ENCODE data around the gene KDM2A.

Gene KDM2A

GRCh38 chr11:67118801-67119584 is at the start of gene KDM2A:
TSS of gene KDM2A (plus strand) at chr11:67119263. CDS start at chr11:67121317, 2,054 bp downstream.
- H3K4me1 ChIP-seq: no peaks in the 10 kb centered on the region
- no peak for TF ChIP-seq CTCF (IDR thresholded peaks at IDR 0.05)
- H3K4me3 ChIP-seq (ENCODE audit: low read depth, low read length): peak within 1 kb of the TSS; percentile 73
- peak within 1 kb of the TSS; percentile 77 for H3K27ac ChIP-seq
- H3K9me3 ChIP-seq (ENCODE audit: control insufficient read depth, low read length): no peaks in the 10 kb centered on the region
- H2AFZ ChIP-seq: peak within 1 kb of the TSS; percentile 80
- peak within 1 kb of the TSS; percentile 79 for H3K4me2 ChIP-seq (ENCODE audit: low read length)
- H3K79me2 ChIP-seq: peaks cover 11% of the 10 kb centered on the region
- H3K27me3 ChIP-seq (ENCODE audit: control insufficient read depth, insufficient read depth, low read length): no peaks in the 10 kb centered on the region
- peak within 1 kb of the TSS; percentile 46 for H3K9ac ChIP-seq
- no peaks in the 10 kb centered on the region for H3K36me3 ChIP-seq (ENCODE audit: control insufficient read depth, insufficient read depth, low read length)

GRCh38 chr11:67071420-67072284 is 47.4 kb upstream of the KDM2A start:
- Histone ChIP-seq H3K4me2 (ENCODE audit: low read length) (no peak overlapping the region), H3K27me3 (ENCODE audit: control insufficient read depth, insufficient read depth, low read length) (no peaks in the 10 kb centered on the region), H3K36me3 (ENCODE audit: control insufficient read depth, insufficient read depth, low read length) (no peaks in the 10 kb centered on the region), H3K9me3 (ENCODE audit: control insufficient read depth, low read length) (no peaks in the 10 kb centered on the region), H3K27ac (no peak overlapping the region), H3K79me2 (no peaks in the 10 kb centered on the region), H3K4me1 (no peaks in the 10 kb centered on the region), H2AFZ (no peak overlapping the region), H3K9ac (no peak overlapping the region), H3K4me3 (ENCODE audit: low read depth, low read length) (peak overlapping the region; percentile 27)
- peak; percentile 68 for TF ChIP-seq CTCF (IDR thresholded peaks at IDR 0.05)

GRCh38 chr11:67072295-67072694 is 46.8 kb upstream of the KDM2A start:
- no peak overlapping the region for H2AFZ ChIP-seq
- TF ChIP-seq CTCF (IDR thresholded peaks at IDR 0.05): no peak
- H3K4me1 ChIP-seq: no peaks in the 10 kb centered on the region
- H3K79me2 ChIP-seq: no peaks in the 10 kb centered on the region
- no peak overlapping the region for H3K27ac ChIP-seq
- no peaks in the 10 kb centered on the region for H3K27me3 ChIP-seq (ENCODE audit: control insufficient read depth, insufficient read depth, low read length)
- H3K9ac ChIP-seq: no peak overlapping the region
- H3K4me3 ChIP-seq (ENCODE audit: low read depth, low read length): no peak overlapping the region
- H3K9me3 ChIP-seq (ENCODE audit: control insufficient read depth, low read length): no peaks in the 10 kb centered on the region
- H3K36me3 ChIP-seq (ENCODE audit: control insufficient read depth, insufficient read depth, low read length): no peaks in the 10 kb centered on the region
- H3K4me2 ChIP-seq (ENCODE audit: low read length): no peak overlapping the region

GRCh38 chr11:67073908-67074307 is 45.2 kb upstream of the KDM2A start:
- no peaks in the 10 kb centered on the region for H3K27me3 ChIP-seq (ENCODE audit: control insufficient read depth, insufficient read depth, low read length)
- no peaks in the 10 kb centered on the region for H3K4me1 ChIP-seq
- no peaks in the 10 kb centered on the region for H3K79me2 ChIP-seq
- H3K27ac ChIP-seq: no peak overlapping the region
- no peaks in the 10 kb centered on the region for H3K9me3 ChIP-seq (ENCODE audit: control insufficient read depth, low read length)
- no peaks in the 10 kb centered on the region for H3K36me3 ChIP-seq (ENCODE audit: control insufficient read depth, insufficient read depth, low read length)
- H3K4me2 ChIP-seq (ENCODE audit: low read length): no peak overlapping the region
- TF ChIP-seq CTCF (IDR thresholded peaks at IDR 0.05): no peak
- H2AFZ ChIP-seq: no peak overlapping the region
- no peak overlapping the region for H3K9ac ChIP-seq
- H3K4me3 ChIP-seq (ENCODE audit: low read depth, low read length): no peak overlapping the region
